Liver (tissue), 9 donors: ENCODE data around the gene EN2. TPM values are rescaled to one million over a fixed set of nuclear protein-coding genes. Genes with fewer than 3 reads are reported as not detected.

Source experiments
- DNase-seq: peaks from one replicate; pipeline ENCODE4 v3.0.0-alpha.2; 2017; ENCODE audit warnings: low spot score
- H3K27ac ChIP-seq, 2 donors: one replicate each; pipeline ENCODE4 v1.7.0; 2013; ENCODE audit warnings: inconsistent platforms in 2 of 2, low read length in 2 of 2, control low read depth in 1 of 2, low read depth in 1 of 2, mild to moderate bottlenecking in 1 of 2
- H3K27me3 ChIP-seq, 4 donors: one replicate each; pipeline versions ENCODE4 v1.6.1 to v1.7.0; 2013; ENCODE audit warnings: low read length in 3 of 4, inconsistent platforms in 1 of 4, mild to moderate bottlenecking in 1 of 4, moderate library complexity in 1 of 4; ENCODE audit not compliant: control insufficient read depth in 4 of 4, insufficient read depth in 4 of 4
- H3K36me3 ChIP-seq, 4 donors: one replicate each; pipeline versions ENCODE4 v1.6.1 to v1.7.0; 2013; ENCODE audit warnings: low read length in 3 of 4, mild to moderate bottlenecking in 3 of 4, low read depth in 1 of 4, moderate library complexity in 1 of 4; ENCODE audit not compliant: control insufficient read depth in 4 of 4, insufficient read depth in 3 of 4
- H3K4me1 ChIP-seq, 4 donors: one replicate each; pipeline versions ENCODE4 v1.6.1 to v1.7.0; 2013; ENCODE audit warnings: low read length in 3 of 4, mild to moderate bottlenecking in 3 of 4, moderate library complexity in 1 of 4; ENCODE audit not compliant: control insufficient read depth in 4 of 4, insufficient read depth in 4 of 4
- H3K4me3 ChIP-seq, 3 donors: one replicate each; pipeline versions ENCODE4 v1.6.1 to v1.7.0; 2013; ENCODE audit warnings: low read length in 3 of 3, control low read depth in 1 of 3, low read depth in 1 of 3, mild to moderate bottlenecking in 1 of 3
- H3K9ac ChIP-seq, 2 donors: one replicate each; pipeline ENCODE4 v1.7.0; 2013; ENCODE audit warnings: low read length in 2 of 2, mild to moderate bottlenecking in 2 of 2, moderate library complexity in 2 of 2, control low read depth in 1 of 2, low read depth in 1 of 2
- H3K9me3 ChIP-seq, 4 donors: one replicate each; pipeline versions ENCODE4 v1.6.1 to v1.7.0; 2013; ENCODE audit warnings: low read length in 3 of 4; ENCODE audit not compliant: control insufficient read depth in 4 of 4
- EGR1 ChIP-seq, 2 donors: IDR thresholded peaks; 2 replicates each; pipeline ENCODE4 v1.6.1; 2016 to 2018; ENCODE audit warnings: antibody characterized with exemption in 2 of 2, low read depth in 2 of 2
- FOXA1 ChIP-seq: IDR thresholded peaks from 2 replicates; pipeline ENCODE4 v1.6.1; 2016; ENCODE audit warnings: antibody characterized with exemption
- FOXA2 ChIP-seq: IDR thresholded peaks from 2 replicates; pipeline ENCODE4 v1.6.1; 2016; ENCODE audit warnings: antibody characterized with exemption
- GABPA ChIP-seq, 2 donors: IDR thresholded peaks in 1 of 2; conservative IDR thresholded peaks in 1 of 2; 2 replicates each; pipeline ENCODE4 v1.6.1; 2016; ENCODE audit warnings: antibody characterized with exemption in 2 of 2, mild to moderate bottlenecking in 1 of 2, moderate library complexity in 1 of 2
- HNF4A ChIP-seq, 2 donors: conservative IDR thresholded peaks; 2 replicates each; pipeline ENCODE4 v1.6.1; 2016; ENCODE audit warnings: antibody characterized with exemption in 2 of 2, mild to moderate bottlenecking in 2 of 2
- HNF4G ChIP-seq: IDR thresholded peaks from 2 replicates; pipeline ENCODE4 v1.6.1; 2016; ENCODE audit warnings: antibody characterized with exemption
- JUND ChIP-seq, 2 donors: IDR thresholded peaks; 2 replicates each; pipeline ENCODE4 v1.6.1; 2016; ENCODE audit warnings: antibody characterized with exemption in 2 of 2
- NR2F2 ChIP-seq: IDR thresholded peaks from 2 replicates; pipeline ENCODE4 v1.6.1; 2016; ENCODE audit warnings: antibody characterized with exemption
- RAD21 ChIP-seq, 2 donors: IDR thresholded peaks; 2 replicates each; pipeline ENCODE4 v1.6.1; 2016; ENCODE audit warnings: antibody characterized with exemption in 2 of 2, mild to moderate bottlenecking in 2 of 2
- RXRA ChIP-seq, 2 donors: IDR thresholded peaks; 2 replicates each; pipeline ENCODE4 v1.6.1; 2017 to 2018; ENCODE audit warnings: antibody characterized with exemption in 2 of 2, mild to moderate bottlenecking in 1 of 2
- SP1 ChIP-seq: IDR thresholded peaks from 2 replicates; pipeline ENCODE4 v1.6.1; 2018; ENCODE audit warnings: antibody characterized with exemption, mild to moderate bottlenecking
- TAF1 ChIP-seq: conservative IDR thresholded peaks from 2 replicates; pipeline ENCODE4 v1.6.1; 2016; ENCODE audit warnings: antibody characterized with exemption, mild to moderate bottlenecking
- YY1 ChIP-seq: IDR thresholded peaks from 2 replicates; pipeline ENCODE4 v1.6.1; 2016; ENCODE audit warnings: antibody characterized with exemption, mild to moderate bottlenecking
- WGBS: extraction: QIAGEN DNeasy Blood & Tissue Kit; methylation state at CpG from one replicate; pipeline ENCODE4 v1.1.7; 2013; 5-methylcytosine and 5-hydroxymethylcytosine counted together
- polyA plus RNA-seq, 2 donors: library from polyadenylated mRNA; stranded (reverse) in 1 of 2; unstranded in 1 of 2; fragments of 200-250 nt in 1 of 2; fragments of >200 nt in 1 of 2; fragmentation: Nextera tagmentation in 1 of 2; extraction: Ambion mirVana in 1 of 2; gene quantifications; one replicate each; pipeline versions ENCODE4 v1.2.1 to v1.2.3, GENCODE V29; 2013 to 2015
- total RNA-seq, 2 donors: library from RNA; depleted of rRNA; stranded (reverse); fragments of >200 nt; gene quantifications; one replicate each; pipeline ENCODE4 v1.2.3, GENCODE V29; 2014
- TF ChIP-seq, protein P1 (sequence below): IDR thresholded peaks from 2 replicates; pipeline ENCODE4 v1.6.1; 2016; ENCODE audit warnings: antibody characterized with exemption
- TF ChIP-seq, protein P2 (sequence below): IDR thresholded peaks from 2 replicates; pipeline ENCODE4 v1.6.1; 2016; ENCODE audit warnings: antibody characterized with exemption
- TF ChIP-seq, protein P3 (sequence below): fragments of 150-350 bp; IDR thresholded peaks from 2 replicates; pipeline ENCODE4 v1.5.1; 2017; ENCODE audit warnings: improper control_type of control experiment, low read depth, low read length; ENCODE audit not compliant: missing input control
- TF ChIP-seq, protein P4 (sequence below): IDR thresholded peaks from 2 replicates; pipeline ENCODE4 v1.6.1; 2016; ENCODE audit warnings: antibody characterized with exemption, mild to moderate bottlenecking
- TF ChIP-seq, protein P5 (sequence below): IDR thresholded peaks from 2 replicates; pipeline ENCODE4 v1.6.1; 2016; ENCODE audit warnings: antibody characterized with exemption
- donor health status: healthy.
- donor health status: healthy.
- donor health status: healthy.
- donor health status: healthy.
- donor health status: healthy.

EN2 gene
- total and polyA plus RNA-seq, 4 donors, result under 0.01 TPM; not detected in 3

DNA sequence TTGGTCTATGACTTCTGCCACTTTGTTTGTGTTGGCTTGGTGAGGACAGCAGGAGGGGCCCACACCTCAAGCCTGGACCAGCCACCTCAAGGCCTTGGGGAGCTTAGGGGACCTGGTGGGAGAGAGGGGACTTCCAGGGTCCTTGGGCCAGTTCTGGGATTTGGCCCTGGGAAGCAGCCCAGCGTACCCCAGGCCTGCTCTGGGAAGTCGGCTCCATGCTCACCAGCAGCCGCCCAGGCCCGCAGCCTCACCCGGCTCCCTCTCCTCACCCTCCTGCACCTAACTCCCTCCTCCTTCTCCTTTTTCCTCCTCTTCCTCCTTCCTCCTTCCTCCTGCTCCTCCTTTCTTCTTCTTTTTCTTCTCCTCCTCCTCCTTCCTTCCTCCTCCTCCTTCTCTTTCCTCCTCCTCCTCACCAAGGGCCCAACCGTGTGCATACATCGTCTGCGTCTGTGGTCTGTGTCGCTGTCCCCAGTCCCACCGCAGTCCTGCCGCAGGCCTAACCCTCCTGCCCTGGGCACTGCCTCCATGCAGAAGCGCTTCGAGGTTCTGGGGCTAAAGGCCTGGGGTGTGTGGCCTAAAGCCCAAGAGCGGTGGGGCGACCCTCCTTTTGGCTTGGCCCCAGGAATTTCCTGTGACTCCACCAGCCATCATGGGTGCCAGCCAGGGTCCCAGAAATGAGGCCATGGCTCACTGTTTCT is 5.3 kb downstream of the EN2 start:
- Histone ChIP-seq H3K36me3 (peaks cover 0 to 1% (median 0%) of the 10 kb centered on the region in 4 donors), H3K9ac (no peak overlapping the region), H3K9me3 (no peaks in the 10 kb centered on the region), H3K27me3 (peaks cover 19 to 49% (median 35%) of the 10 kb centered on the region in 4 donors), H3K4me1 (peaks cover 9 to 25% (median 20%) of the 10 kb centered on the region in 4 donors), H3K4me3 (no peak overlapping the region), H3K27ac (no peak overlapping the region)
- DNase-seq, result no peak
- WGBS, result 16% methylated on average over 15 of the region's 15 CpGs
- TF ChIP-seq, protein P1, sequence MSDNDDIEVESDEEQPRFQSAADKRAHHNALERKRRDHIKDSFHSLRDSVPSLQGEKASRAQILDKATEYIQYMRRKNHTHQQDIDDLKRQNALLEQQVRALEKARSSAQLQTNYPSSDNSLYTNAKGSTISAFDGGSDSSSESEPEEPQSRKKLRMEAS, result no peak
- TF ChIP-seq FOXA1, result no peak
- TF ChIP-seq JUND (IDR thresholded peaks at IDR 0.05), result no peak
- TF ChIP-seq HNF4G, result no peak

DNA sequence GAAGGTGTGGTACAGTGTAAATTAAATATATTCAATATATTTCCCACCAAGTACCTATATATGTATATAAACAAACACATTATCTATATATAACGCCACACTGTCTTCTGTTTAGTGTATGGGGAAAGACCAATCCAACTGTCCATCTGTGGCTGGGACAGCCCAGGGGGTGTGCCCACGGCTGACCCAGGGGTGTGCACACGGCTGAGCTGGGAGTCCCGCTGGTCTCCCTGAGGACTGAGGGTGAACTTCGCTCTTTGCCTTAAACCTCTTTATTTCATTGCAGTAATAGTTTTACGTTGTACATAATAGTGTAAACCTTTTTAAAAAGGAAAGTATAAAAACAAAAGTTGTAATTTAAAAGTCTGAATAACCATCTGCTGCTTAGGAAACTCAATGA is 6.3 kb downstream of the EN2 start:
- no peak for DNase-seq
- 10% methylated on average over 6 of the region's 6 CpGs for WGBS
- peaks cover 6 to 20% (median 14%) of the 10 kb centered on the region in 4 donors for H3K4me1 ChIP-seq

More for the DNA sequence above, 6.3 kb downstream of the EN2 start:
- Histone ChIP-seq H3K9me3 (no peaks in the 10 kb centered on the region), H3K4me3 (no peak overlapping the region), H3K27me3 (peaks cover 17 to 52% (median 34%) of the 10 kb centered on the region in 4 donors), H3K36me3 (peaks cover 0 to 1% (median 0%) of the 10 kb centered on the region in 4 donors), H3K9ac (no peak overlapping the region), H3K27ac (no peak overlapping the region)
- no peak for TF ChIP-seq GABPA (IDR thresholded peaks at IDR 0.05 in 1 of 2, conservative IDR thresholded peaks at IDR 0.05 in 1 of 2)
- TF ChIP-seq RAD21 (IDR thresholded peaks at IDR 0.05), result no peak
- no peak for TF ChIP-seq NR2F2
- no peak for TF ChIP-seq HNF4G
- no peak for TF ChIP-seq SP1
- TF ChIP-seq, protein P2, sequence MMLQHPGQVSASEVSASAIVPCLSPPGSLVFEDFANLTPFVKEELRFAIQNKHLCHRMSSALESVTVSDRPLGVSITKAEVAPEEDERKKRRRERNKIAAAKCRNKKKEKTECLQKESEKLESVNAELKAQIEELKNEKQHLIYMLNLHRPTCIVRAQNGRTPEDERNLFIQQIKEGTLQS, result no peak
- no peak for TF ChIP-seq EGR1 (IDR thresholded peaks at IDR 0.05; ENCODE audit: low read depth in 2 of 2)
- no peak for TF ChIP-seq RXRA (IDR thresholded peaks at IDR 0.05)
- TF ChIP-seq, protein P3, sequence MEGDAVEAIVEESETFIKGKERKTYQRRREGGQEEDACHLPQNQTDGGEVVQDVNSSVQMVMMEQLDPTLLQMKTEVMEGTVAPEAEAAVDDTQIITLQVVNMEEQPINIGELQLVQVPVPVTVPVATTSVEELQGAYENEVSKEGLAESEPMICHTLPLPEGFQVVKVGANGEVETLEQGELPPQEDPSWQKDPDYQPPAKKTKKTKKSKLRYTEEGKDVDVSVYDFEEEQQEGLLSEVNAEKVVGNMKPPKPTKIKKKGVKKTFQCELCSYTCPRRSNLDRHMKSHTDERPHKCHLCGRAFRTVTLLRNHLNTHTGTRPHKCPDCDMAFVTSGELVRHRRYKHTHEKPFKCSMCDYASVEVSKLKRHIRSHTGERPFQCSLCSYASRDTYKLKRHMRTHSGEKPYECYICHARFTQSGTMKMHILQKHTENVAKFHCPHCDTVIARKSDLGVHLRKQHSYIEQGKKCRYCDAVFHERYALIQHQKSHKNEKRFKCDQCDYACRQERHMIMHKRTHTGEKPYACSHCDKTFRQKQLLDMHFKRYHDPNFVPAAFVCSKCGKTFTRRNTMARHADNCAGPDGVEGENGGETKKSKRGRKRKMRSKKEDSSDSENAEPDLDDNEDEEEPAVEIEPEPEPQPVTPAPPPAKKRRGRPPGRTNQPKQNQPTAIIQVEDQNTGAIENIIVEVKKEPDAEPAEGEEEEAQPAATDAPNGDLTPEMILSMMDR, result no peak
- TF ChIP-seq, protein P4, sequence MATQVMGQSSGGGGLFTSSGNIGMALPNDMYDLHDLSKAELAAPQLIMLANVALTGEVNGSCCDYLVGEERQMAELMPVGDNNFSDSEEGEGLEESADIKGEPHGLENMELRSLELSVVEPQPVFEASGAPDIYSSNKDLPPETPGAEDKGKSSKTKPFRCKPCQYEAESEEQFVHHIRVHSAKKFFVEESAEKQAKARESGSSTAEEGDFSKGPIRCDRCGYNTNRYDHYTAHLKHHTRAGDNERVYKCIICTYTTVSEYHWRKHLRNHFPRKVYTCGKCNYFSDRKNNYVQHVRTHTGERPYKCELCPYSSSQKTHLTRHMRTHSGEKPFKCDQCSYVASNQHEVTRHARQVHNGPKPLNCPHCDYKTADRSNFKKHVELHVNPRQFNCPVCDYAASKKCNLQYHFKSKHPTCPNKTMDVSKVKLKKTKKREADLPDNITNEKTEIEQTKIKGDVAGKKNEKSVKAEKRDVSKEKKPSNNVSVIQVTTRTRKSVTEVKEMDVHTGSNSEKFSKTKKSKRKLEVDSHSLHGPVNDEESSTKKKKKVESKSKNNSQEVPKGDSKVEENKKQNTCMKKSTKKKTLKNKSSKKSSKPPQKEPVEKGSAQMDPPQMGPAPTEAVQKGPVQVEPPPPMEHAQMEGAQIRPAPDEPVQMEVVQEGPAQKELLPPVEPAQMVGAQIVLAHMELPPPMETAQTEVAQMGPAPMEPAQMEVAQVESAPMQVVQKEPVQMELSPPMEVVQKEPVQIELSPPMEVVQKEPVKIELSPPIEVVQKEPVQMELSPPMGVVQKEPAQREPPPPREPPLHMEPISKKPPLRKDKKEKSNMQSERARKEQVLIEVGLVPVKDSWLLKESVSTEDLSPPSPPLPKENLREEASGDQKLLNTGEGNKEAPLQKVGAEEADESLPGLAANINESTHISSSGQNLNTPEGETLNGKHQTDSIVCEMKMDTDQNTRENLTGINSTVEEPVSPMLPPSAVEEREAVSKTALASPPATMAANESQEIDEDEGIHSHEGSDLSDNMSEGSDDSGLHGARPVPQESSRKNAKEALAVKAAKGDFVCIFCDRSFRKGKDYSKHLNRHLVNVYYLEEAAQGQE, result no peak
- no peak for TF ChIP-seq FOXA2
- TF ChIP-seq, protein P1, result no peak
- no peak for TF ChIP-seq JUND (IDR thresholded peaks at IDR 0.05)
- no peak for TF ChIP-seq TAF1
- no peak for TF ChIP-seq YY1
- TF ChIP-seq HNF4A (conservative IDR thresholded peaks at IDR 0.05), result no peak
- TF ChIP-seq, protein P5, sequence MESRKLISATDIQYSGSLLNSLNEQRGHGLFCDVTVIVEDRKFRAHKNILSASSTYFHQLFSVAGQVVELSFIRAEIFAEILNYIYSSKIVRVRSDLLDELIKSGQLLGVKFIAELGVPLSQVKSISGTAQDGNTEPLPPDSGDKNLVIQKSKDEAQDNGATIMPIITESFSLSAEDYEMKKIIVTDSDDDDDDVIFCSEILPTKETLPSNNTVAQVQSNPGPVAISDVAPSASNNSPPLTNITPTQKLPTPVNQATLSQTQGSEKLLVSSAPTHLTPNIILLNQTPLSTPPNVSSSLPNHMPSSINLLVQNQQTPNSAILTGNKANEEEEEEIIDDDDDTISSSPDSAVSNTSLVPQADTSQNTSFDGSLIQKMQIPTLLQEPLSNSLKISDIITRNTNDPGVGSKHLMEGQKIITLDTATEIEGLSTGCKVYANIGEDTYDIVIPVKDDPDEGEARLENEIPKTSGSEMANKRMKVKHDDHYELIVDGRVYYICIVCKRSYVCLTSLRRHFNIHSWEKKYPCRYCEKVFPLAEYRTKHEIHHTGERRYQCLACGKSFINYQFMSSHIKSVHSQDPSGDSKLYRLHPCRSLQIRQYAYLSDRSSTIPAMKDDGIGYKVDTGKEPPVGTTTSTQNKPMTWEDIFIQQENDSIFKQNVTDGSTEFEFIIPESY, result no peak
- no peak for TF ChIP-seq FOXA1
